ENCODE data around the gene C2CD2. TPM values are rescaled to one million over a fixed set of nuclear protein-coding genes. Genes with fewer than 3 reads are reported as not detected.

C2CD2 gene
- polyA plus RNA-seq, 1 of the 3 experiments (the other 2 are of a cell fraction), result 9.7 TPM

DNA sequence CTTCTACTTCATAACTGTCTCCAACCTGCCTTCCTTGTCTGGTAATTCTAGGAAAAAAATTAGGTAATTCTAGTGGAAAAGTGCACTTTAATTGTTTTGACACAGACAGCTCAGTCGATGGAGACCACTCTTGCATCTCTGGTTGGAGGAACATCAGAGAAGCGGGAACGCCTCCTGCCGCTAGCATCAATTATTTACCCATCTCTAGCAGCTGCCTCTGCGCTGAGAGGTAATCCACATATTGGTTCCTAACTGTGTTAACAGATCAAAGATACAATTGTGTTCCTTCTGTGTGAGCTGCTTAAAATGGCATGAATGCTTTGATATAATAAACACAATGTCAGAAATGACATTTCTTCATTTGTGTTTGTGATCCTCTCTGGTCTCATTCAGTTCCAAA, 33.3 kb downstream of the C2CD2 start:
- Histone ChIP-seq H4K20me1 (ENCODE audit: insufficient read depth) (no peaks in the 10 kb centered on the region), H3K36me3 (replicated peaks in 1 of 2; ENCODE audit: control insufficient read depth in 1 of 2, insufficient read depth in 2 of 2, low read length in 1 of 2) (peaks cover 2 to 19% of the 10 kb centered on the region in 2 experiments), H3K27me3 (ENCODE audit: insufficient read depth) (no peaks in the 10 kb centered on the region), H3K9me2 (no peaks in the 10 kb centered on the region), H3K27ac (ENCODE audit: low read depth in 2 of 2, low read length in 1 of 2) (no peak overlapping the region), H2AFZ (ENCODE audit: low read depth) (no peak overlapping the region), H3K4me1 (ENCODE audit: control insufficient read depth in 1 of 2, insufficient read depth in 2 of 2, low read depth in 1 of 2, low read length in 1 of 2) (peaks cover 0 to 3% of the 10 kb centered on the region in 2 experiments; a peak in 2 of 4 replicates), H3K4me3 (ENCODE audit: low read depth in 2 of 2, low read length in 1 of 2) (no peak overlapping the region), H3K4me2 (no peak overlapping the region), H3K9me3 (no peaks in the 10 kb centered on the region), H3K79me2 (ENCODE audit: insufficient read depth) (peaks cover 6% of the 10 kb centered on the region; the same call in 1 of the 2 replicates), H3K9ac (no peak overlapping the region), H3F3A (replicated peaks; ENCODE audit: insufficient read depth) (no peaks in the 10 kb centered on the region)
- ChIA-PET CTCF (interaction anchor here (0.7 kb wide), 1 partner anchor 19 kb away, joined by 3 read pairs; no protein-coding TSS in a partner anchor), POLR2A (no interaction called here)
- no peak for DNase-seq
- TF ChIP-seq MXI1 (IDR thresholded peaks at IDR 0.05; ENCODE audit: low read depth, low read length) (no peak), GATA2 (CRISPR knock-in tag; IDR thresholded peaks at IDR 0.05) (no peak), GABPA (IDR thresholded peaks at IDR 0.05; ENCODE audit: low read depth) (no peak), CHD2 (IDR thresholded peaks at IDR 0.05; ENCODE audit: low read length, partially characterized antibody) (no peak), ELF1 (IDR thresholded peaks at IDR 0.05) (no peak), EP300 (IDR thresholded peaks at IDR 0.05; ENCODE audit: borderline replicate concordance in 1 of 2, low read depth in 1 of 2, low read length in 1 of 2) (no peak), TEAD4 (IDR thresholded peaks at IDR 0.05; ENCODE audit: borderline replicate concordance, insufficient read depth) (no peak), FOSL2 (IDR thresholded peaks at IDR 0.05; ENCODE audit: borderline replicate concordance, low read depth) (no peak), SIN3A (IDR thresholded peaks at IDR 0.05; ENCODE audit: borderline replicate concordance, low read depth, low read length) (no peak), YY1 (IDR thresholded peaks at IDR 0.05; ENCODE audit: low read depth) (no peak), TCF12 (IDR thresholded peaks at IDR 0.05) (no peak), RXRA (IDR thresholded peaks at IDR 0.05; ENCODE audit: borderline replicate concordance, low read depth) (no peak), JUND (IDR thresholded peaks at IDR 0.05) (no peak)
- TF ChIP-seq, protein P1, sequence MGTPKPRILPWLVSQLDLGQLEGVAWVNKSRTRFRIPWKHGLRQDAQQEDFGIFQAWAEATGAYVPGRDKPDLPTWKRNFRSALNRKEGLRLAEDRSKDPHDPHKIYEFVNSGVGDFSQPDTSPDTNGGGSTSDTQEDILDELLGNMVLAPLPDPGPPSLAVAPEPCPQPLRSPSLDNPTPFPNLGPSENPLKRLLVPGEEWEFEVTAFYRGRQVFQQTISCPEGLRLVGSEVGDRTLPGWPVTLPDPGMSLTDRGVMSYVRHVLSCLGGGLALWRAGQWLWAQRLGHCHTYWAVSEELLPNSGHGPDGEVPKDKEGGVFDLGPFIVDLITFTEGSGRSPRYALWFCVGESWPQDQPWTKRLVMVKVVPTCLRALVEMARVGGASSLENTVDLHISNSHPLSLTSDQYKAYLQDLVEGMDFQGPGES (IDR thresholded peaks at IDR 0.05; ENCODE audit: low read depth, low read length), result no peak
- WGBS (ENCODE audit: low lambda C conversion rate), result 87% methylated on average over 5 of the region's 5 CpGs

DNA sequence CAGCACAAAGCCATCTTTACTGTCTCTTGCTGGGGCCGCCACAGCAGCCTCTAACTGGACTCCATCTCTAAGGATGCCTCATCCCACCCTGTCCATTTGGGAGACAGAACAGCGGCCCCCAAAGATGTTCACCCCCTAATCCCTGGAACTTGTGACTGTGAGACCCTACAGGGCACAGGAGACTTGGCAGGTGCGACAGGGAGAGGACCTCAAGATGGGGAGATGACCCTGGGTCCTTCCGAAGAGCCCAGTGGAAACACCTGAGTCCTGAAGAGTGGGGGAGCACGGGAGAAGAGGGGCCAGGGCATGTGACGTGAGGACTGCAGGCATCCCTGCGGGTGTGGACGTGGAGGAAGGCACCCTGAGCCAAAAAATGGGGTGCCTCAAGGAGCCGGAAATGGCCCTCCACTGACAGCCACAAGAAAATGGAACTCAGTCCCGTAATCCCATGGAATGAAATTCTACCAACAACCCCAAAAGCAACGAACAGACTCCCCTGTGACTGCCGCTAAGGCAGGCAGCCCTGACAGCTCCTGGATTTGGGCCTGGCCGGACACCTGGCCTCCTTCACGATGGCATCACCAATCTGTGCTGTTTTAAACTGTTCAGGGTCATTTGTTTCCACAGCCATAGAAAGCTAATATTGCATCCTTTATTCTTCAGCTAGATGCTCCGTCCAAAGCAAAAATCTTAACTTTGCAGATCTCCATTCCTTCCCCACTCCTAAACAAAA, 34.0 kb downstream of the C2CD2 start:
- no peak for DNase-seq
- TF ChIP-seq FOXM1 (IDR thresholded peaks at IDR 0.05; ENCODE audit: low read depth) (no peak), FOSL2 (IDR thresholded peaks at IDR 0.05; ENCODE audit: borderline replicate concordance, low read depth) (no peak), NRF1 (IDR thresholded peaks at IDR 0.05; ENCODE audit: low read depth, low read length) (no peak), TAF1 (IDR thresholded peaks at IDR 0.05; ENCODE audit: borderline replicate concordance, low read depth, low read length) (no peak), POLR2AphosphoS5 (IDR thresholded peaks at IDR 0.05; ENCODE audit: low read depth, low read length) (no peak)
- H3F3A ChIP-seq (replicated peaks; ENCODE audit: insufficient read depth), result no peaks in the 10 kb centered on the region
- H3K36me3 ChIP-seq (replicated peaks in 1 of 2; ENCODE audit: control insufficient read depth in 1 of 2, insufficient read depth in 2 of 2, low read length in 1 of 2), result peaks cover 2 to 19% of the 10 kb centered on the region in 2 experiments
- H2AFZ ChIP-seq (ENCODE audit: low read depth), result no peak overlapping the region
- no peak overlapping the region for H3K4me3 ChIP-seq (ENCODE audit: low read depth in 2 of 2, low read length in 1 of 2)
- no peak overlapping the region for H3K4me2 ChIP-seq
- H3K79me2 ChIP-seq (ENCODE audit: insufficient read depth), result no peaks in the 10 kb centered on the region; the same call in 1 of the 2 replicates
- no peaks in the 10 kb centered on the region for H3K9me3 ChIP-seq
- H3K9me2 ChIP-seq, result no peaks in the 10 kb centered on the region
- H3K4me1 ChIP-seq (ENCODE audit: control insufficient read depth in 1 of 2, insufficient read depth in 2 of 2, low read depth in 1 of 2, low read length in 1 of 2), result peaks cover 0 to 3% of the 10 kb centered on the region in 2 experiments; a peak in 2 of 4 replicates
- no peaks in the 10 kb centered on the region for H4K20me1 ChIP-seq (ENCODE audit: insufficient read depth)
- H3K9ac ChIP-seq, result no peak overlapping the region
- ChIA-PET POLR2A (no interaction called here), CTCF (no interaction called here)
- H3K27ac ChIP-seq (ENCODE audit: low read depth in 2 of 2, low read length in 1 of 2), result no peak overlapping the region
- 95% methylated on average over 15 of the region's 15 CpGs for WGBS (ENCODE audit: low lambda C conversion rate)
- H3K27me3 ChIP-seq (ENCODE audit: insufficient read depth), result no peaks in the 10 kb centered on the region
